ENCODE data around the gene RUNDC1. TPM values are rescaled to one million over a fixed set of nuclear protein-coding genes. Genes with fewer than 3 reads are reported as not detected.

RUNDC1 gene
- total RNA-seq, 2 experiments from 2014 or later: 13.0 to 14.0 TPM

DNA sequence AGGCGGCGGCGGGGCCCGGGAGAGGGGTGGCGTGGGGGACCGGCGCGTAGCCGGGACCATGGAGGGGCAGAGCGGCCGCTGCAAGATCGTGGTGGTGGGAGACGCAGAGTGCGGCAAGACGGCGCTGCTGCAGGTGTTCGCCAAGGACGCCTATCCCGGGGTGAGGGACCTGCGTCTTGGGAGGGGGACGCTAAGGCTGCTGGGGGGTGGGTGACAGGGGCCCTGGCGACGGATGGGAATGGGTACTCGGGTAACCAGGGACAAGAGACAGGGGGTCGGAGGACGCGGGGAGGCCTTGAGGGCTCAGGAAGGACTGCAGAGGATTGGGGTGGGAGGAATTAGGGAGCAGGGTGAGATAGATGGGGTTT, 44.9 kb downstream of the RUNDC1 start:
- H3K27ac Mint-ChIP-seq: no peak overlapping the region
- peak overlapping the region; percentile 45 for H3K4me3 Mint-ChIP-seq
- POLR2A ChIA-PET: no interaction called here
- DNase-seq: no peak
- H3K4me1 Mint-ChIP-seq: peaks cover 19% of the 10 kb centered on the region
- H3K36me3 Mint-ChIP-seq (ENCODE audit: low read depth): peaks cover 3% of the 10 kb centered on the region
- H3K27me3 Mint-ChIP-seq: peaks cover 21% of the 10 kb centered on the region
- H3K9me3 Mint-ChIP-seq: no peaks in the 10 kb centered on the region
- CTCF ChIA-PET: interaction anchor here (1.5 kb wide), 1 partner anchor 19 kb away, joined by 6 read pairs; the partner anchor contains the start of gene IFI35

DNA sequence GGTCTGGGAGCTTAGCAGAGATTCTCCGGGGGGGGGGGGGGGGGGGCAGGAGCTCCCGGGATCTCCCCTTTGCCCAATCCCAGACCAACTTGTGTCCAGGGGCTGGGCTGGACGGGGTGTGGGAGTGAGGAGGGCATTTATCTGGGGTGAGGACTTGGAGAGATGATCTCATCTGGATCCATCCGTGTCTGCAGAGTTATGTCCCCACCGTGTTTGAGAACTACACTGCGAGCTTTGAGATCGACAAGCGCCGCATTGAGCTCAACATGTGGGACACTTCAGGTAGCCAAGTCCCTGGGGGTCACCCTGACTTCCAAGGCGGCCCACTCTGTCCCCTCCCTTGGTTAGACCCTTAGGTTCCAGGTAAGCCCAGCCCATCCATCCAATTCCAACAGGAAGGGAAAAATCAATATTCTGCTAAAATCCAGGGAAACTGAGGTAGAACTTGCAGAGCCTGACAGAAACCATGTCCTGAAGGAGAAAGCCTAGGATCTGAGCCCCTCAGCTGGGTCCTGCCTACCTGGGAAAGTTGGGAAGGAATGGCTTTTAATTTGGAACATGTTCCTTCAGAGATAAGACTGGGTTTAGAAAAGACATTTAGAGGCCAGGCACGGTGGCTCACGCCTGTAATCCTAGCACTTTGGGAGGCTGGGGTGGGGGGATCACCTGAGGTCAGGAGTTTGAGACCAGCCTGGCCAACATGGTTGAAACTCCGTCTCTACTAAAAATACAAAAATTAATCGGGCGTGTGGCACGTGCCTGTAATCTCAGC, 45.6 kb downstream of the RUNDC1 start:
- CTCF ChIA-PET: interaction anchor here (0.6 kb wide), 1 partner anchor 189 kb away, joined by 3 read pairs; no protein-coding TSS in a partner anchor
- no peak overlapping the region for H3K4me3 Mint-ChIP-seq
- peaks cover 21% of the 10 kb centered on the region for H3K27me3 Mint-ChIP-seq

GRCh38 chr17:43026595-43026994, 46.2 kb downstream of the RUNDC1 start:
- DNase-seq: no peak
- Mint-ChIP-seq H3K4me1 (peaks cover 12% of the 10 kb centered on the region), H3K27ac (no peak overlapping the region), H3K27me3 (peaks cover 17% of the 10 kb centered on the region), H3K36me3 (ENCODE audit: low read depth) (peaks cover 3% of the 10 kb centered on the region), H3K9me3 (no peaks in the 10 kb centered on the region), H3K4me3 (no peak overlapping the region)
- ChIA-PET POLR2A (no interaction called here), CTCF (interaction anchor here (0.6 kb wide), 1 partner anchor 188 kb away, joined by 3 read pairs; no protein-coding TSS in a partner anchor)

More for the DNA sequence above, 45.6 kb downstream of the RUNDC1 start:
- no peak for DNase-seq
- no peaks in the 10 kb centered on the region for H3K9me3 Mint-ChIP-seq
- peaks cover 3% of the 10 kb centered on the region for H3K36me3 Mint-ChIP-seq (ENCODE audit: low read depth)
- POLR2A ChIA-PET: no interaction called here
- no peak overlapping the region for H3K27ac Mint-ChIP-seq
- peaks cover 17% of the 10 kb centered on the region for H3K4me1 Mint-ChIP-seq

DNA sequence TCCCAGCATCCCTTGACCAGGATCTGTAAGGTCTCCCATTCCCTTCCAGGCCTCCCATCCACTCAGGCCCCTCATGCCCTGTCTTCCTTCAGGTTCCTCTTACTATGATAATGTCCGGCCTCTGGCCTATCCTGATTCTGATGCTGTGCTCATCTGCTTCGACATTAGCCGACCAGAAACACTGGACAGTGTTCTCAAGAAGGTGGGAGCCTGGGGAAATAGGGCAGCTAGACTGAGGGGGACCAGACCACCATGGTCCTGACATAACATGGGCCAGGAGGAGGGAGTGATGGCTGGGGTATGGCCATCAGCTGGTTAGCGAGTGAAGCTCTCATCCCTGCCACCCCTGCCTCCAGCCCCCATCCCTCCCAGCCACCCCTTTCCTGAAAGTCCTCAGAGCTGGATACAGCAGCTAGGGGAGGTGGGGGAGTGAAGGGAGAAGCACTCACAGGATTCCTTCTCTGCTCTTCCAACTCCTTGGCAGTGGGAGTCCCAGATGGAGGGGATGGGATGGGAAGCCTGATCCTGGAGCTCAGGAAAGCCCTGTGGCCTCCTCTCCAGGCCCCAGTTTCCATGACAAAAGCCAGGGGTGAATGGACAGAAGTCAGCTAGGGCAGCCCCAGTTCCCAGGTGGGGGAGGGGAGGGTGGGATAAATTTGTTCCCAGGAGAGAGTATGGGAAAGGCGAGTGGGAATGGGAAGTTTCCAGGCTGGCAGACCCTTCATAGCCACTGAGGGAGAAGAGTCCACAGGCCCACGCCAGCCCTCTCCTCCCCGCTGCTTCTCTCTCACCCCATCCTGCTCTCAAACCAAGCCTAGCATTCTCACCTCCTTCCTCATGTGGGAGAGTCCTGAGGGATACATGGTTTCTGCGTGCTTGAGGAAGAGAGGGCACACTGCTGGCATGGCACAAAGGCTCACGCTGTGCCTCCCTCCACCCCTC, 47.0 kb downstream of the RUNDC1 start:
- Mint-ChIP-seq H3K27ac (no peak overlapping the region), H3K27me3 (peaks cover 17% of the 10 kb centered on the region), H3K36me3 (ENCODE audit: low read depth) (peaks cover 3% of the 10 kb centered on the region), H3K4me3 (no peak overlapping the region), H3K9me3 (no peaks in the 10 kb centered on the region), H3K4me1 (peaks cover 10% of the 10 kb centered on the region)
- ChIA-PET POLR2A (interaction anchor here (0.6 kb wide), 1 partner anchor 10 kb away, joined by 5 read pairs; no protein-coding TSS in a partner anchor), CTCF (no interaction called here)
- DNase-seq: no peak

GRCh38 chr17:43028221-43028861, 48.0 kb downstream of the RUNDC1 start:
- Mint-ChIP-seq H3K9me3 (no peaks in the 10 kb centered on the region), H3K4me3 (no peak overlapping the region), H3K36me3 (ENCODE audit: low read depth) (peaks cover 3% of the 10 kb centered on the region), H3K27ac (no peak overlapping the region), H3K27me3 (peaks cover 17% of the 10 kb centered on the region), H3K4me1 (peaks cover 10% of the 10 kb centered on the region)
- CTCF ChIA-PET: interaction anchor here (1.3 kb wide), 1 partner anchor 15 kb away, joined by 4 read pairs; no protein-coding TSS in a partner anchor
- POLR2A ChIA-PET: interaction anchor here (0.6 kb wide), 1 partner anchor 9 kb away, joined by 5 read pairs; no protein-coding TSS in a partner anchor
- DNase-seq: no peak

DNA sequence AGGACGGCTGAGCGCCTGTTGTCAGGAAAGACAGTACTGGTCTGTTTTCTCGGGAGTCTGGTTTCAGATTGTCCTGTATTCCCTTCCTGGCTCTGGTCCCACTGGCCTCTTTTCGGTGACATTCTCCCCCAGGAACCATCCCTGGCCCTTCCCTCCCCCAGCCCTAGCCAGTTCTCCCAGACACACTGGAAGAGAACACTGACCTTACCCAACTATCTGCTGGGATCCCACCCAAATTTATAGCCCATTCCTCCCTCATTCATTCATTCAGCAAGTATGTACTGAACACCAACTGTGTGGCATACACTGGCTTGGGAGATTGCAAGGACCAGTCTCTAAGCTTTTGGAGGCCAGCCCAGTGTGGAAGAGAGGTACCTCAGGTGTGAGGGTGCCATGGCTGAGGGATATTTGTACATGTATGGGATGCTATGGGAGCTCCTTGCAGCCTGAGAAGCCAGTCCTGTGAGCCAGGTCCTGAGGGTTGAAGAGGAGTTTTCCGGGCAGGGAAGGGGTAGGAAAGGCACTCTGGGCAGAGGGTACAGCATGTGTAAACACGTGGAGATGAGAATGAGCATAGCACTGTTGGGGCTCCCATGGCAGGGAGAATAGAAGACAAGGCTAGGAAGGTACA, 49.9 kb downstream of the RUNDC1 start:
- H3K4me1 Mint-ChIP-seq: peaks cover 2% of the 10 kb centered on the region
- ChIA-PET CTCF (interaction anchor here (0.9 to 1.1 kb wide), 3 partner anchors 10 to 169 kb away, joined by 4 to 7 read pairs (median 4); no protein-coding TSS in a partner anchor), POLR2A (no interaction called here)
- no peak overlapping the region for H3K4me3 Mint-ChIP-seq
- no peaks in the 10 kb centered on the region for H3K9me3 Mint-ChIP-seq
- no peak overlapping the region for H3K27ac Mint-ChIP-seq
- no peaks in the 10 kb centered on the region for H3K36me3 Mint-ChIP-seq (ENCODE audit: low read depth)
- peaks cover 10% of the 10 kb centered on the region for H3K27me3 Mint-ChIP-seq
- DNase-seq: no peak

DNA sequence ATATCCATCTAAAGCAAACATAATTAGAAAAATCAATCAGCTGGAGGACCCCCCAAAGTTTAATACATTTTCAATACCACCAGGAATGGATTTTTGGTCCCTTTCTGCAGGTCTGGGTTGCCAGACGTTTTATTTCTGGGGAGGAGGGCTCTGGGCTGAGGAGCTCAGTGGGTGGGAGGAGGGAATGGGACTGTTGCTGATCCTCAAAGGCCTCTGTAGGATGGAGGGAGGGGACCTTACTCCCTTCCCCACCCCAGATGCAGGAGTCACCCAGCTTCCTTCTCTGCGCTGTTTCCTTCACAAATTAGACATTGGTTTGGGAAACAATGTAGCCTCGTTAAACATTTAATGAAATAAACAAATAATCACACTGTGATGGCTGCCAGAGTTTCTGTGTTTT, 51.3 kb downstream of the RUNDC1 start:
- Mint-ChIP-seq H3K4me1 (no peaks in the 10 kb centered on the region), H3K4me3 (no peak overlapping the region), H3K27me3 (peaks cover 3% of the 10 kb centered on the region), H3K27ac (no peak overlapping the region), H3K9me3 (no peaks in the 10 kb centered on the region), H3K36me3 (ENCODE audit: low read depth) (no peaks in the 10 kb centered on the region)
- ChIA-PET CTCF (interaction anchor here (0.6 to 1.0 kb wide), 3 partner anchors 11 to 62 kb away, joined by 3 to 5 read pairs (median 3); no protein-coding TSS in a partner anchor), POLR2A (no interaction called here)
- DNase-seq: no peak

GRCh38 chr17:43033948-43034881, 53.9 kb downstream of the RUNDC1 start:
- Mint-ChIP-seq H3K36me3 (ENCODE audit: low read depth) (no peaks in the 10 kb centered on the region), H3K9me3 (no peaks in the 10 kb centered on the region), H3K4me3 (no peak overlapping the region), H3K27ac (peak overlapping the region; percentile 46), H3K4me1 (no peaks in the 10 kb centered on the region), H3K27me3 (no peaks in the 10 kb centered on the region)
- ChIA-PET CTCF (interaction anchor here (0.6 to 1.0 kb wide), 2 partner anchors 10 to 127 kb away, joined by 3 to 5 read pairs; no protein-coding TSS in a partner anchor), POLR2A (interaction anchor here (0.6 kb wide), 1 partner anchor 118 kb away, joined by 3 read pairs; no protein-coding TSS in a partner anchor)
- DNase-seq: no peak

DNA sequence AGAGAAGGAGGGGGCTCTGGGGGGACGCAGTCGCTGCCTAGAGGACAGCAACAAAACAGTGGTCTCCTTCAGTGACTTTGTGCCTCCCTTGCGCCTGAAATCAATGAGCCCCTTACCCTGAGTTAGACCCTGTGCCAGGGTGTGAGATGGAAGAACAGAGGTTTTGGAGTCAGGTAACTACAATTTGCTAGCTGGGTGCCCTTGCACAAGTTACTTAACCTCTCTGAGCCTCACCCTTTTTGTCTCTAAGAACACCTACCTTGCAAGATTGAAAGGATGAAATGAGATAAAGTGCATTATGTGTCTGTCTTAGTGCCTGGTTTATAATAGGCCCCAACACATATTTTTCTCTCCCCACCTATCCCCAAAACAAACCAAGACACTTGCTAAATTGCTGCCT, 54.5 kb downstream of the RUNDC1 start:
- DNase-seq: no peak
- CTCF ChIA-PET: no interaction called here
- POLR2A ChIA-PET: no interaction called here

GRCh38 chr17:43039646-43040045, 59.3 kb downstream of the RUNDC1 start:
- POLR2A ChIA-PET: no interaction called here
- CTCF ChIA-PET: interaction anchor here (1.3 kb wide), 2 partner anchors 10 to 42 kb away, joined by 3 to 7 read pairs; partner anchors contain the start of gene RPL27
- Mint-ChIP-seq H3K9me3 (no peaks in the 10 kb centered on the region), H3K36me3 (ENCODE audit: low read depth) (peaks cover 7% of the 10 kb centered on the region), H3K4me1 (no peaks in the 10 kb centered on the region), H3K27me3 (no peaks in the 10 kb centered on the region), H3K4me3 (no peak overlapping the region), H3K27ac (no peak overlapping the region)
- no peak for DNase-seq

More for the DNA sequence above, 54.5 kb downstream of the RUNDC1 start:
- no peak overlapping the region for H3K27ac Mint-ChIP-seq
- no peak overlapping the region for H3K4me3 Mint-ChIP-seq
- no peaks in the 10 kb centered on the region for H3K27me3 Mint-ChIP-seq
- no peaks in the 10 kb centered on the region for H3K36me3 Mint-ChIP-seq (ENCODE audit: low read depth)
- H3K4me1 Mint-ChIP-seq: no peaks in the 10 kb centered on the region
- no peaks in the 10 kb centered on the region for H3K9me3 Mint-ChIP-seq

DNA sequence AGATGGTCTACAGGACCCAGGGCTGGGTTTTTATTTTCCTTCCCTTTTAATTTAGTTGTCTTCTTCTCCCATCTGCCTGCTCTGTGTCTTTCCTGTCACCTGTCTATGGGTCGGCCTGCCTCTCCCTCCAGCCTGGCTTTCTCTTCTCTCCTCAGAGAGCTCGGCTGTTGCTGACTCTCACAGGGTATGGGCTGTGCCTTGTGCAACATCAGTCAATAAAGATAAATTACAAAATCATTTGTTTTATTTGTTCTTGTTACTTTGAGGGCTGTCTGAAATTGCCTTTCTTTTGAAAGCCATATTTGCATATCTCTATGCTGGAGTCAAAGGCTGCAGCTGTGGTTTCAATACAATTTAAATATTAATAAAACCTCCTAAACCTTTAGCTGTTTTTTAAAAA, 60.3 kb downstream of the RUNDC1 start:
- Mint-ChIP-seq H3K9me3 (no peaks in the 10 kb centered on the region), H3K4me3 (no peak overlapping the region), H3K27ac (no peak overlapping the region), H3K4me1 (no peaks in the 10 kb centered on the region), H3K27me3 (no peaks in the 10 kb centered on the region), H3K36me3 (ENCODE audit: low read depth) (peaks cover 7% of the 10 kb centered on the region)
- ChIA-PET POLR2A (no interaction called here), CTCF (no interaction called here)
- DNase-seq: no peak
